Measurements from ENCODE around the gene LUZP1.

The LUZP1 gene

DNA sequence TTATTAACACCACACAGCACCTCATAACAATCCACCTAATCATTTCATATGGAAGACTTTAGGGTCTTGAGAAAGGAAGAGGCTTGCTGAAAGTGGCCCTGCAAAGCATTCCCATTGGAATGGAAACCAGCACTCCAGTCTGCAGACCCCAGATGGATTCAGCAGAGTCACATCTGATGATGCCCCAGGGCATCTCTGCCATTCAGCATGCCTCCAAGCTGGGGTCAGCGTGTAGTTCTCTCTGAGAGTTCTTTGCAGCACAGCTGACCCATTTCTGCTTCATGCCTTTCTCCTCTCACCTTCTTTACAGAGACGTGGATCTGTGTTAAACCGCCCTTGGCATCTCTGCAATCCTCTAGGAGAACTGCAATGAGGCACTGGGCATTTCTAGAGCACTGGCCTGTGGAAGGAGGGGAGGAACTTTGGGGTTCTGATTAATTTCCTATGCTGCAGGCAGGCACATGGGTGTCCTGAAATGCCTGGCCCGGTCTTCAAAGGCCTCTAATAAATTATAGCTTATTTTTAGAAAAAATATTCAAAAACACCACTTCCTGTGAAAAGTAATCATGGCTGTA lies 2.6 kb upstream of the LUZP1 start:
- Histone ChIP-seq H3K27ac (ENCODE audit: low read length) (peak overlapping the region; percentile 11), H3K4me1 (ENCODE audit: control insufficient read depth, insufficient read depth, low read length) (peaks cover 8% of the 10 kb centered on the region), H3K27me3 (ENCODE audit: control insufficient read depth in 1 of 2, insufficient read depth in 2 of 2, low read length in 2 of 2) (no peaks in the 10 kb centered on the region), H3K36me3 (ENCODE audit: control insufficient read depth in 2 of 2, insufficient read depth in 2 of 2, low read length in 2 of 2) (no peaks in the 10 kb centered on the region), H3K9ac (ENCODE audit: low read length in 2 of 2) (no peak overlapping the region), H3K9me3 (ENCODE audit: control insufficient read depth in 2 of 2, low read length in 2 of 2) (no peaks in the 10 kb centered on the region), H3K4me3 (ENCODE audit: low read length in 2 of 2) (no peak overlapping the region)

DNA sequence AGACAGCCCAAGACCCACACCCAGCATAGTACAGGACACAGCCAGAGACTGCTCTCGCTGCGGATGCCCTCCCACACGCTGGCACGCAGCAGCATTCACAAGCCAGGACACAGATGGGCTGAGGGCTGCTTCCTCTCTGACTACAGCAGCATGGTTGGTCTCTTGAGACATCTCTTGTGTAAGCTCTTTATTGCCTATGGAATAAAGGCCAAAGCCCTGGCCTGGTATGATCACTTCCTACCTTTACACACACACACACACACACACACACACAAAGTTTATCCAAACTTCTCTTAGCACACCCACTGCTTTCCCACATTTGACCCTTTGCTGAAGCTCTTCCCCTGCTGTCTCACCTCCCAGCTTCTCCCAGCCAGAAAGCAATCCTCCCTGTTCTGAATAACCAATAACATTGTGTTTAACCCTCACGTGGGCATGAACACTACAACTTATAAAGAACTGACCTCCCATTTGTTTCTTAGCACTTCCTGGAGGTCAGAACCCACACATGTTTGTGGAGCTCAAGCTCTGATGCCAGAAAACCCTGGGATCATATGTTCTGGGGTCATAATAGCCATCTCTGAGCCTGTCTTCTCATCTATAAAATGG lies 1.2 kb upstream of the LUZP1 start:
- peak overlapping the region in 1 of 2 donors; percentile 35 for H3K9ac ChIP-seq (ENCODE audit: low read length in 2 of 2)

DNA sequence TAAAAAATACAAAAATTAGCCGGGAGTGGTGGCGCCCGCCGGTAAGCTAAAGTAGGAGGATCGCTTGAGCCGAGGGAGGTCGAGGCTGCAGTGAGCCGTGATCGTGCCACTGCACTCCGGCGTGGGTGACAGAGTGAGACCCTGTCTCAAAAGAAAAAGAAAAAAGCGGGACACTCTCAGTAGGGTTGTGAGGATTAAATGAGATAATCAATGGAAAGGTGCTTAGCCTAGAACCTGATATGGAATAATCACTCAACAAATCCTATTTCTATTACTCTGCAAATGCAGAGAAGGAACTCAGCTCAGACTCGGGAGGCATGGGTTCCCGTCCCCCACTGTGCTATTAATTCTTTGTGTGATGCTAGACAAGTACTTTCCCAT lies 529 bp upstream of the LUZP1 start:
- no peaks in the 10 kb centered on the region for H3K36me3 ChIP-seq (ENCODE audit: control insufficient read depth in 2 of 2, insufficient read depth in 2 of 2, low read length in 2 of 2)
- H3K4me3 ChIP-seq (ENCODE audit: low read length in 2 of 2) = peak overlapping the region; percentile 84 to 87
- peaks cover 8% of the 10 kb centered on the region for H3K4me1 ChIP-seq (ENCODE audit: control insufficient read depth, insufficient read depth, low read length)
- H3K27ac ChIP-seq (ENCODE audit: low read length) = peak overlapping the region; percentile 89
- no peaks in the 10 kb centered on the region for H3K27me3 ChIP-seq (ENCODE audit: control insufficient read depth in 1 of 2, insufficient read depth in 2 of 2, low read length in 2 of 2)
- no peaks in the 10 kb centered on the region for H3K9me3 ChIP-seq (ENCODE audit: control insufficient read depth in 2 of 2, low read length in 2 of 2)
- H3K9ac ChIP-seq (ENCODE audit: low read length in 2 of 2) = peak overlapping the region in 1 of 2 donors; percentile 35

More for the DNA sequence above, 1.2 kb upstream of the LUZP1 start:
- H3K36me3 ChIP-seq (ENCODE audit: control insufficient read depth in 2 of 2, insufficient read depth in 2 of 2, low read length in 2 of 2) = no peaks in the 10 kb centered on the region
- no peaks in the 10 kb centered on the region for H3K9me3 ChIP-seq (ENCODE audit: control insufficient read depth in 2 of 2, low read length in 2 of 2)
- peaks cover 8% of the 10 kb centered on the region for H3K4me1 ChIP-seq (ENCODE audit: control insufficient read depth, insufficient read depth, low read length)
- H3K4me3 ChIP-seq (ENCODE audit: low read length in 2 of 2) = peak overlapping the region in 1 of 2 donors; percentile 84
- no peaks in the 10 kb centered on the region for H3K27me3 ChIP-seq (ENCODE audit: control insufficient read depth in 1 of 2, insufficient read depth in 2 of 2, low read length in 2 of 2)
- peak overlapping the region; percentile 89 for H3K27ac ChIP-seq (ENCODE audit: low read length)

DNA sequence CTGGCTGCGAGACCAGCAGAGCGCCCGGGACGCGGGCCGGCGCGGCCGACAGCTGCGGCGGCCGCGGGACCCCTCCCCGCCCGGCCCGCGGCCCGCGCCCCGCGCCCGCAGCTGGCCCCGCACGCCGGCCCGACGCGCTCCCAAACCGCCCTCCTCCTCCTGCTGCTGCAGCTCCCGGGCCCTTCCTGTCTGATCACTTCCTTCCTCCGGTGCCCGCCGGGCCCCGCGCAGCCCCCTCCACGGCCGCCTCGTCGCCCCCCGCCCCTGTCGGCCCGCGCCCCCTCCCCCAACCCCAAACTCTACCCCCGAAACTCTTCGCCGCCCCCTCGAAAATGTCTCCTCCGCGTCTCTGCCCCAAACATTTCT lies 594 bp downstream of the LUZP1 start:
- no peaks in the 10 kb centered on the region for H3K27me3 ChIP-seq (ENCODE audit: control insufficient read depth in 1 of 2, insufficient read depth in 2 of 2, low read length in 2 of 2)
- peak overlapping the region; percentile 89 for H3K27ac ChIP-seq (ENCODE audit: low read length)
- peak overlapping the region; percentile 73 to 90 for H3K9ac ChIP-seq (ENCODE audit: low read length in 2 of 2)
- no peaks in the 10 kb centered on the region for H3K36me3 ChIP-seq (ENCODE audit: control insufficient read depth in 2 of 2, insufficient read depth in 2 of 2, low read length in 2 of 2)
- H3K4me1 ChIP-seq (ENCODE audit: control insufficient read depth, insufficient read depth, low read length) = peaks cover 8% of the 10 kb centered on the region
- no peaks in the 10 kb centered on the region for H3K9me3 ChIP-seq (ENCODE audit: control insufficient read depth in 2 of 2, low read length in 2 of 2)
- peak overlapping the region; percentile 84 to 87 for H3K4me3 ChIP-seq (ENCODE audit: low read length in 2 of 2)

DNA sequence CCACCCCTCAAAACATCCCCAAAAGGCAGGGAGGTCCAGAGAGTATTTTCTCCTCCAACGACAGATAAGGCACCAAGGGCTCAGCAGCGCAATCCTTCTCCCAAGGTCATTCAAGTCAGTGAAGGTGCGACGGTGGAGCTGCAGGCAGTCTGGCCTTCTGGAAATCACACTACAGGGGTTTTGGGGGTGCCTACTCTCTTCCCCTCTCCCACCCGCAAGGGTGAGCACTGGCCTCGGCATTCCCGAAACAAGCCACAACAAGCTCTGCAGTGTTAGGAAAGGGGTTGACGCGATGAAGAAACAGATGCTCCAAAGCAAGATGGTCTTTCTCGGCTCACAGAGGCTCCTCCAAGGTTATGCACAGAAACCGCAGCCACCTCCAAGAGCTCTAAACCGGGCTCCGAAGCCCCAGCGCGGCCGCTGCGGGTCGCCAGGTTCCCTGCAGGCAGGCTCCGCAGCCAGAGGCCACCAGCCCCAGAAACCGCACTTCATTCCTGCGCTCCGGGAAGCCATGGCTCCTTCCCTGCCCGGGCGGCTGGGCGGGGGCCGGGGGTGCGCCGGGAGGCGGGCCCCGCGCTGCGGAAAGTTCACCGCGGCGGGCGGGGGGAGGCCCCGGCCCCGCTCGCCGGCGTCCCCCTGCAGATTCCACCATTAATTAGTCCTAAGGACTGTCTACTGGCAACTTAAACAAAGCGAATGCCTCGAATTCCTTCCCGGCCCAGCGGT lies 1.1 kb downstream of the LUZP1 start:
- peaks cover 8% of the 10 kb centered on the region for H3K4me1 ChIP-seq (ENCODE audit: control insufficient read depth, insufficient read depth, low read length)

DNA sequence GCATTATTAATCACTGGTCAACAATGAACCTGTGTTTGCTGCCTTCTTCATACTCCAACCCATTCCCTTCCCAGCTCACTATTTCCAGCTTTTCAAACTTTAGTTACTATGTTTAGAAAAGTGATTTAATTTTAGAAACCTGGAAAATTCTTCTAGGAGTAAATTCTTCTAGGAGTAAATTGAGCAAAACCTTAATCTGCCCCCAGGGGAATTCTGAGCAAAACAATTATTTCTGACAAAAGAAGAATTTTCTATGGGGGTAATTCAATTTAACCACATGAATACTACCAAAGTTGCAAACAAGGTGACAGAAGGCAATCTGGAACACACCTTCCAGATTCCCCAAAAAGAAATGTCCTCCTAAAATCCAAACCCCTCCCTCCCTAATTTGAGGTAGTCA lies 1.8 kb downstream of the LUZP1 start:
- Histone ChIP-seq H3K36me3 (ENCODE audit: control insufficient read depth in 2 of 2, insufficient read depth in 2 of 2, low read length in 2 of 2) (no peaks in the 10 kb centered on the region), H3K27ac (ENCODE audit: low read length) (peak overlapping the region; percentile 79), H3K9ac (ENCODE audit: low read length in 2 of 2) (peak overlapping the region; percentile 79 to 84), H3K27me3 (ENCODE audit: control insufficient read depth in 1 of 2, insufficient read depth in 2 of 2, low read length in 2 of 2) (no peaks in the 10 kb centered on the region), H3K4me3 (ENCODE audit: low read length in 2 of 2) (peak overlapping the region; percentile 84), H3K9me3 (ENCODE audit: control insufficient read depth in 2 of 2, low read length in 2 of 2) (no peaks in the 10 kb centered on the region), H3K4me1 (ENCODE audit: control insufficient read depth, insufficient read depth, low read length) (peaks cover 8% of the 10 kb centered on the region)

More for the DNA sequence above, 1.1 kb downstream of the LUZP1 start:
- no peaks in the 10 kb centered on the region for H3K27me3 ChIP-seq (ENCODE audit: control insufficient read depth in 1 of 2, insufficient read depth in 2 of 2, low read length in 2 of 2)
- peak overlapping the region; percentile 79 to 84 for H3K9ac ChIP-seq (ENCODE audit: low read length in 2 of 2)
- no peaks in the 10 kb centered on the region for H3K9me3 ChIP-seq (ENCODE audit: control insufficient read depth in 2 of 2, low read length in 2 of 2)
- H3K27ac ChIP-seq (ENCODE audit: low read length) = peak overlapping the region; percentile 79
- peak overlapping the region; percentile 84 for H3K4me3 ChIP-seq (ENCODE audit: low read length in 2 of 2)
- H3K36me3 ChIP-seq (ENCODE audit: control insufficient read depth in 2 of 2, insufficient read depth in 2 of 2, low read length in 2 of 2) = no peaks in the 10 kb centered on the region

DNA sequence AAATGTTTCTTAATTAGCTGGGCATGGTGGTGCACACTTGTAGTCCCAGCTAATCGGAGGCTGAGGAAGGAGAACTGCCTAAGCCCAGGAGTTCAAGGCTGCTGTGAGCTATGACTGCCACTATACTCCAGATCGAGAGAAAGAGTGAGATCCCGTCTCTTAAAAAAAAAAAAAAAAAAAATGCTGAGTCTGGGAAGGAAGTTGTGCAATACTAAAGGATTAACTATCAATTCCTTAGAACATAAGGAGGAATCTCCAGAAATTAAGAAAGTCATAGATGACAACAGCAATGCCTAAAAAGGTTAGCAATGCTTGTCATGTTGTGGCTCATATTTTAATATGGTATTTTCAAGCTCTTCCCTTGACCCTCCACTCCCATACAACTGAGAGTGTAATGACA lies 5.3 kb downstream of the LUZP1 start:
- no peaks in the 10 kb centered on the region for H3K36me3 ChIP-seq (ENCODE audit: control insufficient read depth in 2 of 2, insufficient read depth in 2 of 2, low read length in 2 of 2)
- no peaks in the 10 kb centered on the region for H3K27me3 ChIP-seq (ENCODE audit: control insufficient read depth in 1 of 2, insufficient read depth in 2 of 2, low read length in 2 of 2)
- no peak overlapping the region for H3K4me3 ChIP-seq (ENCODE audit: low read length in 2 of 2)
- no peak overlapping the region for H3K9ac ChIP-seq (ENCODE audit: low read length in 2 of 2)
- peaks cover 4% of the 10 kb centered on the region for H3K4me1 ChIP-seq (ENCODE audit: control insufficient read depth, insufficient read depth, low read length)
- H3K9me3 ChIP-seq (ENCODE audit: control insufficient read depth in 2 of 2, low read length in 2 of 2) = no peaks in the 10 kb centered on the region
- H3K27ac ChIP-seq (ENCODE audit: low read length) = no peak overlapping the region

DNA sequence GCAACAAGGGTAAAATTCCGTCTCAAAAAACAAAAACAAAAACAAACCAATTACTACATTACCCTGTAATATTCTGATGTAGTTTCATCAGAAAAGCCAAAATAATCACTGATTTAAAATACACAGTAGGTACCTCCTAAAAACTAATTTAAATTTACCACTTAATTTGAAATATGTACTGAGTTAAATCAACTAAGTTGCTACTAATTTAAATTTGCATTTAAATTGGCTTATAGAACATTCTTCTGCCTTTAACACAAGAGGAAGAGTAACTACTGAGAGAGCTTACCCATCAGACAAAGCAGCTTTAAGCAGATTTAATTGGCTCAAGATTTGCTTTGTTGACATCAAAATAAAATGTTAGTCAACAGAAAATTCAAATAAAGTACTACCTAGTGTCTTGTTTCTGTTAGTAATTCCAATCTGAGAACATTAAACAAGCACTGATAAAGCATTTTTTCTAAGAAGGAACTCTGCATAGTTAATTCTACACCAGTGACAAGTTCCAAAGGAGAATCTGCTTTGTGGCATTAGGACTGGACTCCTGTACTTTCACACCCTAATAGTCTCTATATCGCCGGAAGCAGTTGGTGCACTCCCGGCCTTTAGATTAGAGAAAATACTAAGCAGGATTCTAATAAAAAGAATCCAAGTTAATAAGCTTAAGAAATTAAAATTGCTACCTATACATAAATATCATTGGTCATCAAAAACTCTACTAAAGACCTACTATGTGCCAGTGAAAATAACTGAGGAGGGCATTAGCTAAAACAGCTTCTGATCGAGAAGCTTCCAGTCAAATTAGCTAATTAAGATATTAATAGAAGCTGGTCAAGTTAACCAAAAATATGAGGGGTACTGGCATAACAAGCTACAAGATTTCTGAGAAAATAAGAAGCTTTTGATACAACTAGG lies 8.4 kb downstream of the LUZP1 start:
- H3K4me3 ChIP-seq (ENCODE audit: low read length in 2 of 2) = no peak overlapping the region
- H3K27ac ChIP-seq (ENCODE audit: low read length) = no peak overlapping the region
- H3K36me3 ChIP-seq (ENCODE audit: control insufficient read depth in 2 of 2, insufficient read depth in 2 of 2, low read length in 2 of 2) = no peaks in the 10 kb centered on the region
- no peak overlapping the region for H3K9ac ChIP-seq (ENCODE audit: low read length in 2 of 2)
- no peaks in the 10 kb centered on the region for H3K9me3 ChIP-seq (ENCODE audit: control insufficient read depth in 2 of 2, low read length in 2 of 2)
- no peaks in the 10 kb centered on the region for H3K27me3 ChIP-seq (ENCODE audit: control insufficient read depth in 1 of 2, insufficient read depth in 2 of 2, low read length in 2 of 2)
- no peaks in the 10 kb centered on the region for H3K4me1 ChIP-seq (ENCODE audit: control insufficient read depth, insufficient read depth, low read length)

DNA sequence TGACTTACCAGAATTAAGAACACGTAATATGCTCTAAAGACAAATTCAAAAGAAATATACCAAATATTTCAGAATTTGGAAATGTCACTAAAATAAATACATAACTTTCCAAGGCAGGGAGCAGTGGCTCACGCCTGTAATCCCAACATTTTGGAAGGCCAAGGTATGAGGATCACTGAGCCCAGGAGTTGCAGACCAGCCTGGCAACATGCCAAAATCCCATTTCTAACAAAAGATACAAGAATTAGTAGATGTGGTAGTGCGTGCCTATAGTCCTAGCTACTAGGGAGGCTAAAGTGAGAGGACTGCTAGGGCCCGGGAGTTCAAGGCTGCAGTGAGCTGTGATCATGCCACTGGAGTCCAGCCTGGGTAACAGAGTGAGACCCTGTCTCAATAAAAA lies 11.7 kb downstream of the LUZP1 start:
- no peaks in the 10 kb centered on the region for H3K9me3 ChIP-seq (ENCODE audit: control insufficient read depth in 2 of 2, low read length in 2 of 2)
- H3K4me1 ChIP-seq (ENCODE audit: control insufficient read depth, insufficient read depth, low read length) = no peaks in the 10 kb centered on the region
- H3K36me3 ChIP-seq (ENCODE audit: control insufficient read depth in 2 of 2, insufficient read depth in 2 of 2, low read length in 2 of 2) = no peaks in the 10 kb centered on the region
- H3K9ac ChIP-seq (ENCODE audit: low read length in 2 of 2) = no peak overlapping the region
- H3K4me3 ChIP-seq (ENCODE audit: low read length in 2 of 2) = no peak overlapping the region
- H3K27ac ChIP-seq (ENCODE audit: low read length) = no peak overlapping the region
- H3K27me3 ChIP-seq (ENCODE audit: control insufficient read depth in 1 of 2, insufficient read depth in 2 of 2, low read length in 2 of 2) = no peaks in the 10 kb centered on the region

DNA sequence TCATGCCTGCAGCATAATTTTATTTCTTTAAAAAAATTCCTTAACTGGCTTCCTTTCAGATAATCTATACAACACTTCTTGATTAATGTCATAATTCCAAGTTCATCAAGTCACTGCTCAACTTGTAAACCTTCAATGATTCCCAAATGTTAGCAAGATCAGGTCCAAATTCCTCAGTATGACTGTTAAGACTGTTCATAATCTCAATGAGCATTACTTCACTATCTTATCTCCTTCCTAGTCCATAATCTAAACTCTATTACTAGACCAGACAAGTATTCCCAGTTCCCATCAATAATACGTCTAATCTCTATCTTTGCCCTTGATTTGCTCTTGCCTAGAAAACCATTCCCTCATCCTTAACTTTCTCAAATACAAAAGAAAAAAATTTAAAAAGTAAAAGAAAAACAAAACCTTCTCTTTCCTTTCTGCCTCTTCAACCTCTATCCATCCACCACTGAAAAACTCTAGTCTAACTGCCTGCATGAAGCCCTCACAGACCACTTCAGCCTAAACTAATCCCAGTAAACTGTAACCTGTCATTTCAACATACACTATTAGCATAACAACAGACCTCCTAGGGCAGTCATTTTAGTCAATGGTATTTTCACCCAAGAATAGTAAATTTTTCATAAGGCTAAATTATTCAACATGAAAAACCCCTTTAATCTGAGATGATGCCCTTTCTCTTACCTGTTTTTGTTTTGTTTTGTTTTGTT lies 15.5 kb downstream of the LUZP1 start:
- Histone ChIP-seq H3K36me3 (ENCODE audit: control insufficient read depth in 2 of 2, insufficient read depth in 2 of 2, low read length in 2 of 2) (no peaks in the 10 kb centered on the region), H3K4me1 (ENCODE audit: control insufficient read depth, insufficient read depth, low read length) (no peaks in the 10 kb centered on the region), H3K27me3 (ENCODE audit: control insufficient read depth in 1 of 2, insufficient read depth in 2 of 2, low read length in 2 of 2) (no peaks in the 10 kb centered on the region), H3K9ac (ENCODE audit: low read length in 2 of 2) (no peak overlapping the region), H3K27ac (ENCODE audit: low read length) (no peak overlapping the region), H3K9me3 (ENCODE audit: control insufficient read depth in 2 of 2, low read length in 2 of 2) (no peaks in the 10 kb centered on the region), H3K4me3 (ENCODE audit: low read length in 2 of 2) (no peak overlapping the region)
